K562 treated with DMSO at 1 percent for 48 hours (cell line): ENCODE results near the gene AP1AR. TPM values are rescaled to one million over a fixed set of nuclear protein-coding genes. Genes with fewer than 3 reads are reported as not detected.

ENCODE experiments used
- total RNA-seq: library from RNA; unstranded; fragments of 300-600 nt; gene quantifications from 2 replicates; pipeline ENCODE4 v1.2.3, GENCODE V29; 2022; ENCODE audit warnings: low replicate concordance; ENCODE audit errors: extremely low read depth

The AP1AR gene, protein sequence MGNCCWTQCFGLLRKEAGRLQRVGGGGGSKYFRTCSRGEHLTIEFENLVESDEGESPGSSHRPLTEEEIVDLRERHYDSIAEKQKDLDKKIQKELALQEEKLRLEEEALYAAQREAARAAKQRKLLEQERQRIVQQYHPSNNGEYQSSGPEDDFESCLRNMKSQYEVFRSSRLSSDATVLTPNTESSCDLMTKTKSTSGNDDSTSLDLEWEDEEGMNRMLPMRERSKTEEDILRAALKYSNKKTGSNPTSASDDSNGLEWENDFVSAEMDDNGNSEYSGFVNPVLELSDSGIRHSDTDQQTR
- not detected in 2 replicates for total RNA-seq

DNA sequence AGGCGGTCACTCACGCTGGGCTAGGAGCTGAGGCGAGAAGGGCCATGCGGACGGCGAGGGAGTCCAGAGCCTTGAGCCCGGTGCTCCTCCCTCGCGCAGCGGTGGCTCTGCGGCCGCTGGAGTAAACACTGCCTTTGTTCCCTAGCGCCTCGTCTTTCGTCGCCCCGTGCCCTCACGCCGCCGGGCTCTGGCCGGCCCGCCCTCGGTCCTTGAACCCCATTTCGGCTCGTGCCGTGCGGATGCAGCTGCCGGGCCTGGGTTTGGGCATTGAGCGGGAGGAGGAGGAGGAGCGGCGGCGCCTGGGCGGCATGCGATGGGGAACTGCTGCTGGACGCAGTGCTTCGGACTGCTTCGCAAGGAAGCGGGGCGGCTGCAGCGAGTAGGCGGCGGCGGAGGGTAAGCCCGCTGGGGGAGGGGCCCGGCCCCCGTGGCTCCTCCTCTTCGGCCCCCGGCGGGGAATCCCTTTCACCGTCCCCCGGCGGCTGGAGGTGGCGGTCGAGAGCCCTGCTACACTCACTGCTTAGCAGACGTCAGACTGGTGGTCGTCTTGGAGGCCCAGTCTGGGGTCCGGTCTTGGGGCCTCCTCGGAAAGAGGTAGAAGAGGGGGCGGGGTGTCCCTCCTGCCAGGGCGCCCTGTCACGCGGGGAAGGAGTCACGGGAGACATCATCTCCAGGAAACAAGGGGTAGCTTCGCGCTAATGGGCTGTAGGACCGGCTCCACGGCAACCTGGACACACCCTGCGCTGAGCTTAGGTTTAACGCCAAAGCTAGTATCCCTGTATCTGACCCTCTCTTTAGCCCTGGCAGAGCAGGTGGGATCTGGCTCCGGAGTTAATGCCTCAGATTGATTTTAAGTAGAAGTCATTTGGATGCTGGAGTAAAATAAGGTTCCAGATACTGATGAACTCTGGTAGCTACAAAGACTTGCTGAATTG is at the start of gene AP1AR:
TSS of gene AP1AR (plus strand) at position 9 of the 935 bp plus-strand sequence. CDS start at position 314, 305 bp downstream.

DNA sequence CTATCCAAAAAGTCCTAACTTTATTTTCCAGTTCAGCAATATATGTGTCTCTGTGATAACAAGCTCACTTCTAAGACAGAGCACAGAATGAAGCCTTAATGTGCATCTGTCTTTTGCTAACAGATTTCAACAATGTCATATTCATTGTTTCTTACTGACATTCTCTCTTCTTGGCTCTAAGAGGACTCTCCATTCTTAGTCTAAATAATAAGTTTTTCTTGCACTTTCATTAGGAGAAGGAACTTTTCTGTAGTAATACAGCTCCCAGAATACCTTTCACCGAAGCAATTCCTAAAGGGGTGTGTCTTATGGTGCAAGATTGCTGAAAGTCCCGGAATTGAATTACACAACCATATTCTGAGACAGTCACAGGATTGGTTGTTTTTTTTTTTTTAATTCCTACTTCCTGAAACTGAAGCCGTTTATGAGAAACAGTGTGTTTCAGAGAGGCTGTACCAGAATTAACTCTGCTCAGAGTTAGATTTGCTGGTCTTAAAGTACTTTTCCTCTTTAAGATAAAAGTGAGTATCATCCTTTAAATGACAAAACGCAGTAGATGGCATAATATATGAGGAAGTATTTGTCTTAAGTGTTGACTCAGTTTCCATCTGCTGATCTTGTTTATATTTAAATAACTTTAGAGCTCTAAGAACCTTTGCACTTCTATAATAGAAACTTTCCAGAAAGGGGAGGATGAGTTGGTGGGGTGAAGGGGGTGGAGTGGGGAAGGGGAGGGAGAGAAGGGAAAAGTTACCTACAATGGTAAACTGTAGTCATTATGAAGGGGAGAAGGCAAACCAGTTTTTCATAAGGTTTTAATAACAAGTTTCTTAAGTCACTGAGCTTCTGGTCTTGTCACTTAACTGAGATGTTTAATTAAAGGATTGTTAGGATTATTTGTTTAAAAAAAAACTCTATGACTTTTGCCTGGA is 65.6 kb downstream of the AP1AR start, which contains the start of gene ALPK1:
TSS of gene ALPK1 (plus strand) at position 421 of the 932 bp plus-strand sequence.

Other genes starting within 250 kb of the AP1AR start
- gene FAM241A, start 86.3 kb upstream of the AP1AR start, total RNA-seq, result not detected in 2 replicates
- gene TIFA, start 54.1 kb downstream of the AP1AR start, total RNA-seq, result not detected in 2 replicates
- not detected in 2 replicates for gene ALPK1, start 65.6 kb downstream of the AP1AR start, total RNA-seq